Measurements from ENCODE around the gene NECTIN4.
A peak's percentile ranks its signal among the peaks of the same experiment; 100 is the strongest.
"Not testable (repeated sequence)": the region's sequence is repeated elsewhere in the genome, so short reads cannot be mapped to it uniquely, and the experiment has no call there.

NECTIN4 gene

DNA sequence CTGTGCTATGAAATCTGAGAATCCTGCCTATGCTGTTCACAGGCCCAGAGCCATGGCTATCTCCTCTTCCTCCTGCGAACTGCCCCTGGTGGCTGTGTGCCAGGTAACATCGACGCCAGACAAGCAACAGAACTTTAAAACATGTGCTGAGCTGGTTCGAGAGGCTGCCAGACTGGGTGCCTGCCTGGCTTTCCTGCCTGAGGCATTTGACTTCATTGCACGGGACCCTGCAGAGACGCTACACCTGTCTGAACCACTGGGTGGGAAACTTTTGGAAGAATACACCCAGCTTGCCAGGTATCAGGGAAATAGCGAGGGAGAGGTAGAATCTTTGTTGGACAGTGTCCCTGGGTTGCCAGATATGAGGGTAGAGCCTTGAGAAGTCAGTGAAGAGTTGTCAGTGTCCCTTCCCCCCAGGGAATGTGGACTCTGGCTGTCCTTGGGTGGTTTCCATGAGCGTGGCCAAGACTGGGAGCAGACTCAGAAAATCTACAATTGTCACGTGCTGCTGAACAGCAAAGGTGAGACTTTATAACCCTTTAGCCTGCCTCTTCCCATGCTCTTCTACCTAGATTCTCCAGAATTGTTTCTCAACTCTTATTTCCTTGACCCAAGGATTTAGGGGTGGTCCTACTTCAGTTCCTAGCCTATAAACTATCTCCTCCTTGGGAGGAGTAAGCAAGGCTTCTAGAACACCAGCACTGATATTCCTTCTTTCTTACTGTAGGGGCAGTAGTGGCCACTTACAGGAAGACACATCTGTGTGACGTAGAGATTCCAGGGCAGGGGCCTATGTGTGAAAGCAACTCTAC lies 29.9 kb upstream of the NECTIN4 start:
- peak overlapping the region; percentile 70 for H3K4me3 ChIP-seq (ENCODE audit: low read length)
- no peak overlapping the region for H2AFZ ChIP-seq (ENCODE audit: low read depth, low read length)
- H3K9me3 ChIP-seq (ENCODE audit: low read length), result no peaks in the 10 kb centered on the region
- peaks cover 49% of the 10 kb centered on the region for H3K36me3 ChIP-seq (ENCODE audit: insufficient read depth, low read length)
- H3K4me1 ChIP-seq (ENCODE audit: insufficient read depth, low read length), result peaks cover 24% of the 10 kb centered on the region
- H3K27me3 ChIP-seq (ENCODE audit: insufficient read depth, low read length), result no peaks in the 10 kb centered on the region

GRCh38 chr1:161117759-161118581 lies 28.6 kb upstream of the NECTIN4 start, which contains the start of the genes NIT1 and PFDN2:
TSS of gene NIT1 (plus strand) at chr1:161118105. CDS start at chr1:161118177, 72 bp downstream.
TSS of gene PFDN2 (minus strand) at chr1:161118037. CDS start at chr1:161118026, 11 bp downstream.
- H2AFZ ChIP-seq (ENCODE audit: low read depth, low read length), result peak within 1 kb of the TSS; percentile 75
- peaks cover 24% of the 10 kb centered on the region for H3K4me1 ChIP-seq (ENCODE audit: insufficient read depth, low read length)
- H3K36me3 ChIP-seq (ENCODE audit: insufficient read depth, low read length), result peaks cover 39% of the 10 kb centered on the region
- no peaks in the 10 kb centered on the region for H3K27me3 ChIP-seq (ENCODE audit: insufficient read depth, low read length)
- no peaks in the 10 kb centered on the region for H3K9me3 ChIP-seq (ENCODE audit: low read length)
- peak within 1 kb of the TSS; percentile 70 for H3K4me3 ChIP-seq (ENCODE audit: low read length)

- H3K4me1 ChIP-seq (ENCODE audit: insufficient read depth, low read length), result peaks cover 24% of the 10 kb centered on the region
- not testable (repeated sequence) for H3K4me3 ChIP-seq (ENCODE audit: low read length)
Observed at GRCh38 chr1:161115961-161116360, 26.6 kb upstream of the NECTIN4 start.

GRCh38 chr1:161115132-161115711 lies 25.9 kb upstream of the NECTIN4 start:
- H3K9me3 ChIP-seq (ENCODE audit: low read length), result no peaks in the 10 kb centered on the region
- peaks cover 13% of the 10 kb centered on the region for H3K36me3 ChIP-seq (ENCODE audit: insufficient read depth, low read length)
- H3K4me3 ChIP-seq (ENCODE audit: low read length), result no peak overlapping the region
- H3K27me3 ChIP-seq (ENCODE audit: insufficient read depth, low read length), result no peaks in the 10 kb centered on the region
- H3K4me1 ChIP-seq (ENCODE audit: insufficient read depth, low read length), result peaks cover 24% of the 10 kb centered on the region
- H2AFZ ChIP-seq (ENCODE audit: low read depth, low read length), result no peak overlapping the region

More at GRCh38 chr1:161115961-161116360, 26.6 kb upstream of the NECTIN4 start:
- H2AFZ ChIP-seq (ENCODE audit: low read depth, low read length); H3K9me3 ChIP-seq (ENCODE audit: low read length); H3K27me3 ChIP-seq (ENCODE audit: insufficient read depth, low read length): not testable (repeated sequence)
- peaks cover 18% of the 10 kb centered on the region for H3K36me3 ChIP-seq (ENCODE audit: insufficient read depth, low read length)

GRCh38 chr1:161114556-161114955 lies 25.2 kb upstream of the NECTIN4 start:
- no peaks in the 10 kb centered on the region for H3K9me3 ChIP-seq (ENCODE audit: low read length)
- no peak overlapping the region for H2AFZ ChIP-seq (ENCODE audit: low read depth, low read length)
- no peaks in the 10 kb centered on the region for H3K27me3 ChIP-seq (ENCODE audit: insufficient read depth, low read length)
- no peak overlapping the region for H3K4me3 ChIP-seq (ENCODE audit: low read length)
- peaks cover 22% of the 10 kb centered on the region for H3K4me1 ChIP-seq (ENCODE audit: insufficient read depth, low read length)
- peaks cover 10% of the 10 kb centered on the region for H3K36me3 ChIP-seq (ENCODE audit: insufficient read depth, low read length)

- Histone ChIP-seq H3K27me3 (ENCODE audit: insufficient read depth, low read length) (no peaks in the 10 kb centered on the region), H3K36me3 (ENCODE audit: insufficient read depth, low read length) (peaks cover 12% of the 10 kb centered on the region), H2AFZ (ENCODE audit: low read depth, low read length) (no peak overlapping the region), H3K4me1 (ENCODE audit: insufficient read depth, low read length) (peaks cover 15% of the 10 kb centered on the region), H3K4me3 (ENCODE audit: low read length) (no peak overlapping the region), H3K9me3 (ENCODE audit: low read length) (no peaks in the 10 kb centered on the region)
Observed at GRCh38 chr1:161113915-161114314, 24.6 kb upstream of the NECTIN4 start.

- Histone ChIP-seq H3K27me3 (ENCODE audit: insufficient read depth, low read length) (no peaks in the 10 kb centered on the region), H3K36me3 (ENCODE audit: insufficient read depth, low read length) (peaks cover 12% of the 10 kb centered on the region), H3K4me3 (ENCODE audit: low read length) (no peak overlapping the region), H3K4me1 (ENCODE audit: insufficient read depth, low read length) (peaks cover 2% of the 10 kb centered on the region), H3K9me3 (ENCODE audit: low read length) (no peaks in the 10 kb centered on the region), H2AFZ (ENCODE audit: low read depth, low read length) (no peak overlapping the region)
Observed at GRCh38 chr1:161111527-161111926, 22.2 kb upstream of the NECTIN4 start.

DNA sequence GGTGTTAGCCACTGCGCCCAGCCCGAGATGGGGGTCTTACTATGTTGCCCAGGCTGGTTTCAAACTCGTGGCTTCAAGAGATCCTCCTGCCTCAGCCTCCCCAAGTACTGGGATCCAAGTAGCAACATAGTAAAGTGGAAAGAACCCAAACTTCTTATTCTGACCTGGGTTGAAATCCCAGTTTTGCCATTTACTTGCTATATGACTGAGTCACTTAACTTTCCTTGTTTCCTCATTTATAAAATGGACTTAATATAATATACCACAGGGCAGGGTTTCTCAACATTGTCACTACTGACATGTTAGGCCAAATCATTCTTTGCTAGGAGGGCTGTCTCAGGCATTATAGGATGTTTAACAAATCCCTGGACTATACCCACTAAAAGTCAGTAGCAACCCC lies 21.8 kb upstream of the NECTIN4 start:
- peaks cover 12% of the 10 kb centered on the region for H3K36me3 ChIP-seq (ENCODE audit: insufficient read depth, low read length)
- no peak overlapping the region for H2AFZ ChIP-seq (ENCODE audit: low read depth, low read length)
- H3K4me1 ChIP-seq (ENCODE audit: insufficient read depth, low read length), result no peaks in the 10 kb centered on the region
- no peak overlapping the region for H3K4me3 ChIP-seq (ENCODE audit: low read length)
- no peaks in the 10 kb centered on the region for H3K27me3 ChIP-seq (ENCODE audit: insufficient read depth, low read length)
- H3K9me3 ChIP-seq (ENCODE audit: low read length), result no peaks in the 10 kb centered on the region

DNA sequence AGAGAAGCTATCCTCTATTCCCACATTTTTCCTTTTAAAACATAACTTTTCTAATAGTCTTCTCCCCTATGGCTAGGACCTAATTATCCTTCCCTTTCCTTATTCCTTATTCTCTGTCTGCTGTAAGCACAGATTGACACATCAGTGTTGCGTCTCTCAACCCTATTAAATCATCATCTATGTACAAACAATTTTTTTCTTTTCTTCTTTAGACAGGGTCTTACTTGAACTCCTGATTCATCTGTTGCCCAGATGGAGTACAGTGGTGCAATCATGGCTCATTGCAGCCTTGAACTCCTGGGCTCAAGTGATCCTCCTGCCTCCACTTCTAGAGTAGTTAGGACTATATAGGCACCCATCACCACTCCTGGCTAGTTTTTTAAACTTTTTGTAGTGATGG lies 17.1 kb upstream of the NECTIN4 start:
- H3K9me3 ChIP-seq (ENCODE audit: low read length), result no peaks in the 10 kb centered on the region
- peaks cover 18% of the 10 kb centered on the region for H3K36me3 ChIP-seq (ENCODE audit: insufficient read depth, low read length)
- H3K4me3 ChIP-seq (ENCODE audit: low read length), result no peak overlapping the region
- H3K27me3 ChIP-seq (ENCODE audit: insufficient read depth, low read length), result no peaks in the 10 kb centered on the region
- no peak overlapping the region for H2AFZ ChIP-seq (ENCODE audit: low read depth, low read length)
- H3K4me1 ChIP-seq (ENCODE audit: insufficient read depth, low read length), result no peaks in the 10 kb centered on the region

GRCh38 chr1:161100556-161100955 lies 11.2 kb upstream of the NECTIN4 start:
- Histone ChIP-seq H2AFZ (ENCODE audit: low read depth, low read length) (no peak overlapping the region), H3K4me1 (ENCODE audit: insufficient read depth, low read length) (peaks cover 16% of the 10 kb centered on the region)

DNA sequence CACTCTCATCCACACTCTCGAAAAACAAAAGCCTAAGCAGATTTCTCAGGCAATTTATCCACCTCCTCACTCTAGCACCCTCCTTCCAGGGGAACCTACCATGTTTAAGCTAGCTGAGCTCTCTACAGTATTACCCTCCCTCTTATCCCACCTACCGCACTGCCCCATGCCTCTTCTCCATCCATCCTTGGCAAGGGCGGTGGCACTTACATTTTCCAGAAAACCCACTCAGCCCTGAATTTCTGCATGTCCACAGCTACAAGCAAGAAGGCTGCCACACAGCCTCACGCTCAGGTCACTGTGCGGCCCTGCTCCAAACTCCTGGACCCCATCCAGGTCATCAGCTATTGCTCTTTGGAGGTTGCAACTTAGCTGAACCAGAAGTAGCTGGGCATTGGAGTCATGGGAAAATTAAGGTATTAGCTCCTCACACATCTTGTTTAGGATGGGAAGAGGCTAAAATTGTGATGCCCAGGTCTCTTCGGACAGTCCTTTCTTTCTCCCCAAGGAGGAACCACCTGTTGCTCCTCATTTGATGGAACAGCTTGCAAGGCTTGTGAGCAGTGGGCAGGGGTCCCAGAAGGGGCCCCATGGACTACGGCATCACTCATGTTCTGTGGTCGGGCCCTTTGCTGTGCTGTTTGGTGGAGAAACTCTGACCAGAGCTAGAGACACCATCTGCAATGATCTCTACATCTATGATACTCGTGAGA lies 9.9 kb upstream of the NECTIN4 start:
- no peak overlapping the region for H2AFZ ChIP-seq (ENCODE audit: low read depth, low read length)
- peaks cover 16% of the 10 kb centered on the region for H3K4me1 ChIP-seq (ENCODE audit: insufficient read depth, low read length)
- no peaks in the 10 kb centered on the region for H3K9me3 ChIP-seq (ENCODE audit: low read length)
- H3K27me3 ChIP-seq (ENCODE audit: insufficient read depth, low read length), result no peaks in the 10 kb centered on the region
- H3K36me3 ChIP-seq (ENCODE audit: insufficient read depth, low read length), result peaks cover 23% of the 10 kb centered on the region
- peak overlapping the region; percentile 91 for H3K4me3 ChIP-seq (ENCODE audit: low read length)

More at GRCh38 chr1:161100556-161100955, 11.2 kb upstream of the NECTIN4 start:
- Histone ChIP-seq H3K9me3 (ENCODE audit: low read length) (no peaks in the 10 kb centered on the region), H3K4me3 (ENCODE audit: low read length) (no peak overlapping the region), H3K27me3 (ENCODE audit: insufficient read depth, low read length) (no peaks in the 10 kb centered on the region), H3K36me3 (ENCODE audit: insufficient read depth, low read length) (peaks cover 23% of the 10 kb centered on the region)

DNA sequence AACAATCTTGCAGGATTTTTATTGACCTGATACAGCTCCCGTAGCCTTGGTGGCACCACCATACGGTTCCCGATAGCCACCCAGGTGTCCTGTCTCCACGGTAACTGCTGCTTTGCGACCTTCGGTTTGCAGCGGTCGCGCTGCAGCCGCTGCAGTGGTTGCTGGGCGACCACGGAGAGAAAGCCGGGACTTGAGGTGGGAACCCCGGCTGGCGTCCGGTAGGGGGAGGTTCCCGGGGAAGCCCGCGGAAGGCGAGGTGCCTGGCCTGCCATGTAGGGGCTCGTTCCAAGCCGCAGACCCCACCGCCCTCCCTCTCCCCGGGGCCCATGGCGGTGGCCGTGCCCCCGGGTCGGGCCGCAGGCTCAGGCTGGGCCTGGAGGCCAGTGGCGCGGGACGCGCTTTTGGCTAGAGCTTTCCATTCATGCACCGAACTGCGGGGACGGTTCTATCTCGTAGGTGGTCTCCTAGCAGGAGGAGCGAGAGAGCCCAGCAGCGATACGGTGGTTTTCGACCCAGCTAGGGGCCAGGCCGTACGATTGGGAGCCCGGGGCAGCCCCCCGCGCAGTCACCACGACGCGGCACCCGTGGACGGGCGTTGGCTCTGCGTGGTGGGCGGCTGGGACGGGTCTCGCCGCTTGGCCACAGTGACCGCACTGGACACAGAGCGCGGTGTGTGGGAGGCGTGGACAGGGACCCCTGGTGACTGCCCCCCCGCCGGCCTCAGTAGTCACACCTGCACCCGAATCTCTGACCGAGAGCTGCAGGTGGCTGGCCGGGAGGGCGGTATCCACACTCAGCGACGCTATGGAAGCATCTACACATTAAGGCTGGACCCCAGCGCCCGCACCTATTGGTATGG lies 9.1 kb upstream of the NECTIN4 start, which contains the start of gene KLHDC9:
KLHDC9 (plus strand) TSS at position 152 of the 859 bp plus-strand sequence; CDS start at position 327, 175 bp downstream.
- H3K4me1 ChIP-seq (ENCODE audit: insufficient read depth, low read length), result peaks cover 16% of the 10 kb centered on the region
- peak within 1 kb of the TSS; percentile 91 for H3K4me3 ChIP-seq (ENCODE audit: low read length)
- H2AFZ ChIP-seq (ENCODE audit: low read depth, low read length), result peak within 1 kb of the TSS; percentile 96
- no peaks in the 10 kb centered on the region for H3K9me3 ChIP-seq (ENCODE audit: low read length)
- H3K27me3 ChIP-seq (ENCODE audit: insufficient read depth, low read length), result no peaks in the 10 kb centered on the region
- peaks cover 20% of the 10 kb centered on the region for H3K36me3 ChIP-seq (ENCODE audit: insufficient read depth, low read length)
